GM18861 (cell line): ENCODE results near the gene ATP1B4.
"Not testable (repeated sequence)": the region's sequence is repeated elsewhere in the genome, so short reads cannot be mapped to it uniquely, and the experiment has no call there.

Experiments used
- ATAC-seq: cut with Tn5 transposase; IDR thresholded peaks from one replicate; pipeline ENCODE4 v1.9.1; 2021; ENCODE audit not compliant: unreplicated experiment

ATP1B4 gene

GRCh38 chrX:120361764-120362305 lies at the start of gene ATP1B4:
TSS of gene ATP1B4 (plus strand) at chrX:120362089. CDS start at chrX:120362169, 80 bp downstream.
- no peak for ATAC-seq

- ATAC-seq, result no peak
These were observed 46.1 kb upstream of the ATP1B4 start for GRCh38 chrX:120315776-120316175.

- no peak for ATAC-seq
These were observed 45.2 kb upstream of the ATP1B4 start for GRCh38 chrX:120316587-120317283.

GRCh38 chrX:120318411-120318810 lies 43.5 kb upstream of the ATP1B4 start:
- ATAC-seq, result no peak

GRCh38 chrX:120321520-120322281 lies 40.2 kb upstream of the ATP1B4 start:
- no peak for ATAC-seq

GRCh38 chrX:120331116-120331515 lies 30.8 kb upstream of the ATP1B4 start:
- no peak for ATAC-seq

- ATAC-seq, result no peak
These were observed 29.5 kb upstream of the ATP1B4 start for GRCh38 chrX:120332394-120332793.

- no peak for ATAC-seq
These were observed 27.7 kb upstream of the ATP1B4 start for GRCh38 chrX:120334151-120334550.

GRCh38 chrX:120334603-120335002 lies 27.3 kb upstream of the ATP1B4 start:
- ATAC-seq, result no peak

GRCh38 chrX:120335289-120335688 lies 26.6 kb upstream of the ATP1B4 start:
- ATAC-seq, result no peak

- ATAC-seq, result no peak
These were observed 25.0 kb upstream of the ATP1B4 start for GRCh38 chrX:120336899-120337298.

GRCh38 chrX:120344566-120344965 lies 17.3 kb upstream of the ATP1B4 start:
- ATAC-seq, result not testable (repeated sequence)

- no peak for ATAC-seq
These were observed 11.3 kb upstream of the ATP1B4 start for GRCh38 chrX:120350450-120351138.

GRCh38 chrX:120356084-120356483 lies 5.8 kb upstream of the ATP1B4 start:
- no peak for ATAC-seq

GRCh38 chrX:120357186-120357585 lies 4.7 kb upstream of the ATP1B4 start:
- ATAC-seq, result no peak

- ATAC-seq, result no peak
These were observed 3.0 kb upstream of the ATP1B4 start for GRCh38 chrX:120358737-120359456.

- ATAC-seq, result peak; percentile 51
These were observed 3.4 kb downstream of the ATP1B4 start for GRCh38 chrX:120365320-120365719.

GRCh38 chrX:120365968-120366367 lies 4.1 kb downstream of the ATP1B4 start:
- no peak for ATAC-seq

- ATAC-seq, result no peak
These were observed 4.9 kb downstream of the ATP1B4 start for GRCh38 chrX:120366794-120367193.

- ATAC-seq, result no peak
These were observed 5.7 kb downstream of the ATP1B4 start for GRCh38 chrX:120367402-120368109.
